Lower leg skin (tissue), 4 donors: ENCODE measurements around the gene KCNJ2. TPM values are rescaled to one million over a fixed set of nuclear protein-coding genes. Genes with fewer than 3 reads are reported as not detected.

Experiments used
- DNase-seq, 2 donors: peaks; one replicate each; pipeline ENCODE4 v3.0.0-alpha.2; 2019; ENCODE audit warnings: low spot score in 2 of 2
- H3K4me3 ChIP-seq: fragments of 200-600 bp; sonication (generic); 2 replicates; pipeline ENCODE4 v1.5.1; 2017; ENCODE audit warnings: mild to moderate bottlenecking, low read depth; ENCODE audit not compliant: poor library complexity, severe bottlenecking
- CTCF ChIP-seq, 3 donors: fragments of 450-650 bp; IDR thresholded peaks; one replicate each; pipeline ENCODE4 v1.5.1; 2016; ENCODE audit warnings: antibody characterized with exemption in 3 of 3, mild to moderate bottlenecking in 3 of 3, moderate library complexity in 2 of 3
- POLR2A ChIP-seq, 2 donors: fragments of 450-650 bp; IDR thresholded peaks; one replicate each; pipeline ENCODE4 v1.6.1; 2016 to 2017; ENCODE audit warnings: antibody characterized with exemption in 2 of 2, mild to moderate bottlenecking in 1 of 2, moderate library complexity in 1 of 2
- WGBS, 2 donors: methylation state at CpG; one replicate each; pipeline ENCODE4 v1.1.5; 2018; 5-methylcytosine and 5-hydroxymethylcytosine counted together
- intact Hi-C: fragments of 100-400 bp; cut with DNase I; formaldehyde crosslinking; loops from one replicate; pipeline ENCODE4 v1.15.0; 2023; ENCODE audit warnings: low total_unique reads
- total RNA-seq, 4 donors: library from RNA; depleted of rRNA; stranded (reverse); fragments of >200 nt; gene quantifications; one replicate each; pipeline ENCODE4 v1.1.0, GENCODE V29; 2016

Gene KCNJ2
- total RNA-seq, 4 donors from 2014 or later, result 5.6 to 11.4 (median 9.7) TPM

GRCh38 chr17:70215656-70216055 is 46.3 kb downstream of the KCNJ2 start:
- intact Hi-C loops, result no loop called here
- no peak for TF ChIP-seq POLR2A (IDR thresholded peaks at IDR 0.05)
- WGBS, 2 donors, result 51 to 65% methylated on average over 4 of the region's 4 CpGs
- H3K4me3 ChIP-seq, result no peak overlapping the region
- DNase-seq, result no peak

DNA sequence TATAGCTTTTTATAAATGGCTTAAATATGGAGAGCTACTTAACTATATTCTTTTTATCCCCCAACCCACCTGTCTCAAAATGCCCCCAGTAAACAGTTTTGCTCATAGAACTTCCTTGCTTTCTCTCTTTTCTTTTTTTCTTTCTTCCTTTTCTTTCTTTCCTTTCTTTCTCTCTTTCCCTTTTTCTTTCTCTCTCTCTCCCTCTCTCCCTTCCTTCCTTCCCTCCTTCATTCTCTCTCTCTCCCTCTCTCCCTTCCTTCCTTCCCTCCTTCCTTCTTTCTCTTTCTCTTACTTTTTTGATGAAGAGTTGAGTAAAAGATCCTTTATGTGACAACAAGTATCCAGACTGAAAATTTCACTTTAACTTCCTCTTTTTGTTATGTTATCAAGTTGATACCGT is 48.2 kb downstream of the KCNJ2 start:
- TF ChIP-seq POLR2A (IDR thresholded peaks at IDR 0.05), result no peak
- no peak for TF ChIP-seq CTCF (IDR thresholded peaks at IDR 0.05)
- no peak for DNase-seq
- intact Hi-C loops, result no loop called here
- H3K4me3 ChIP-seq, result no peak overlapping the region
- WGBS, 2 donors, result 81% methylated on average over 1 of the region's 1 CpG

GRCh38 chr17:70225276-70225675 is 55.9 kb downstream of the KCNJ2 start:
- WGBS, 2 donors, result 36 to 48% methylated on average over 4 of the region's 4 CpGs
- H3K4me3 ChIP-seq, result no peak overlapping the region
- intact Hi-C loops, result no loop called here
- no peak for DNase-seq
- no peak for TF ChIP-seq CTCF (IDR thresholded peaks at IDR 0.05)
- TF ChIP-seq POLR2A (IDR thresholded peaks at IDR 0.05), result no peak

Other genes with a start within 250 kb of the KCNJ2 start
- 1 to 10 TPM in 1 of 4 donors, not detected in 3; 1.1 TPM for gene KCNJ16, start 94.3 kb upstream of the KCNJ2 start, total RNA-seq